GDM1 (cell line): ENCODE measurements around the gene TEX44.
A peak's percentile ranks its signal among the peaks of the same experiment; 100 is the strongest.

Experiments
- DNase-seq: peaks from one replicate; lab custom pipeline; 2025; lab: John Stamatoyannopoulos, UW

The TEX44 gene

GRCh38 chr2:231605607-231606091 is 13.0 kb downstream of the TEX44 start:
- no peak for DNase-seq

GRCh38 chr2:231606941-231607340 is 14.3 kb downstream of the TEX44 start:
- no peak for DNase-seq

- peak; percentile 26 for DNase-seq
These were observed 18.8 kb downstream of the TEX44 start for GRCh38 chr2:231611273-231612108.

GRCh38 chr2:231612109-231612455 is 19.4 kb downstream of the TEX44 start:
- no peak for DNase-seq

GRCh38 chr2:231612456-231613330 is 20.0 kb downstream of the TEX44 start:
- DNase-seq, result peak; percentile 83

- no peak for DNase-seq
These were observed 20.6 kb downstream of the TEX44 start for GRCh38 chr2:231613331-231613662.

GRCh38 chr2:231613663-231614558 is 21.2 kb downstream of the TEX44 start:
- peak; percentile 78 for DNase-seq

GRCh38 chr2:231614559-231615057 is 21.9 kb downstream of the TEX44 start:
- DNase-seq, result peak; percentile 83

- no peak for DNase-seq
These were observed 22.5 kb downstream of the TEX44 start for GRCh38 chr2:231615058-231615671.

- no peak for DNase-seq
These were observed 23.6 kb downstream of the TEX44 start for GRCh38 chr2:231616296-231616695.

GRCh38 chr2:231617059-231617926 is 24.6 kb downstream of the TEX44 start:
- DNase-seq, result no peak

- no peak for DNase-seq
These were observed 28.6 kb downstream of the TEX44 start for GRCh38 chr2:231621051-231621879.

GRCh38 chr2:231622963-231623362 is 30.3 kb downstream of the TEX44 start:
- no peak for DNase-seq

GRCh38 chr2:231626449-231626848 is 33.8 kb downstream of the TEX44 start:
- DNase-seq, result no peak

- DNase-seq, result no peak
These were observed 34.9 kb downstream of the TEX44 start for GRCh38 chr2:231627384-231628120.

GRCh38 chr2:231632559-231633142 is 40.0 kb downstream of the TEX44 start:
- no peak for DNase-seq

GRCh38 chr2:231633241-231633976 is 40.7 kb downstream of the TEX44 start:
- DNase-seq, result no peak

GRCh38 chr2:231634412-231634811 is 41.7 kb downstream of the TEX44 start:
- DNase-seq, result no peak
